Omental fat pad (tissue), 4 donors: ENCODE data around the gene PRMT5. TPM values are rescaled to one million over a fixed set of nuclear protein-coding genes. Genes with fewer than 3 reads are reported as not detected.

Experiments used
- ATAC-seq: fragments of 150-250 bp; one replicate; pipeline ENCODE4 v1.9.1; 2016; ENCODE audit warnings: mild to moderate bottlenecking, moderate library complexity; ENCODE audit not compliant: low FRiP score
- DNase-seq: peaks from one replicate; pipeline ENCODE4 v3.0.0-alpha.2; 2019; ENCODE audit warnings: low spot score
- total RNA-seq, 4 donors: library from RNA; depleted of rRNA; stranded (reverse); fragments of >200 nt; gene quantifications; one replicate each; pipeline ENCODE4 v1.1.0, GENCODE V29; 2016
- TF ChIP-seq, protein P1 (sequence below), 3 donors: fragments of 450-650 bp; IDR thresholded peaks; one replicate each; pipeline ENCODE4 v1.5.1; 2016 to 2017; ENCODE audit warnings: antibody characterized with exemption in 3 of 3, mild to moderate bottlenecking in 3 of 3, moderate library complexity in 2 of 3

PRMT5 gene
- total RNA-seq, 4 donors from 2014 or later = 38.8 to 54.9 (median 49.6) TPM

DNA sequence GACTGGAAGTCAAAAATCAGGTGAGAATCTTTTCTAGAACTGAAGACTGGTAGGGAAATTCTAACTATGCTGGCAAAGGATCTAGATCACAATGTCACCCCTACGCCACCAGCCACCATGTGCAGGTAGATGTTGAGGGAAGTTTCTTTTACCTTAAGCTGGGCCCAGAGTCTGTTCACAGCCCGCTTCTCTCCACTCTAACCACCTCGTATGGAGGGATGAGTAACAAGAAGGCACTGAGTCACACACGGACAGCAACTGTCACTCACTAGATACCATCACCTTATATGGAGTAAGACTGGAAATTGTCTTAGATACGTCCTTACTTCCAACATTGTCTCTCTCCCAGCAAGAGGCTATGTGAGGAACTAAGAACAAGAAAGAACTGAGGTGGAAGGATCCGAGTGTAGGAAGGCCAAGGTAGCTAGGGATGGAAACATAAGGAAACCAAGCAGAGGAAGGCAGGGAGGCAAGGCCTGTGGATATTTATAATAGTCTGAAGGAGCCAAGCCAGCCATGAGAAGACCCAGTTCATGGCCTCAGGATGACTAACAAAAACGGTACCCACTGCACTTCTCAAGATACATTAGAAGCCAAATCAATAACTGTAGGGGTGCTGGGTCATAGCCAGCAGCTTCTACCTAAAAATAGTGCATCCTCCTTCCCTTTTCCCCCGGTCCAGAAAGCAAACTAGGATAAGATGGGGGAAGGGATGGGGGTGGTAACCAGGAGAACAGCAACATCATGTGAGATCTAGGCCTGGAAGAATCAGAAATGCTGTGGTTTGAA lies 30.7 kb downstream of the PRMT5 start:
- DNase-seq (no peak), ATAC-seq (peak; percentile 53)
- TF ChIP-seq, protein P1, sequence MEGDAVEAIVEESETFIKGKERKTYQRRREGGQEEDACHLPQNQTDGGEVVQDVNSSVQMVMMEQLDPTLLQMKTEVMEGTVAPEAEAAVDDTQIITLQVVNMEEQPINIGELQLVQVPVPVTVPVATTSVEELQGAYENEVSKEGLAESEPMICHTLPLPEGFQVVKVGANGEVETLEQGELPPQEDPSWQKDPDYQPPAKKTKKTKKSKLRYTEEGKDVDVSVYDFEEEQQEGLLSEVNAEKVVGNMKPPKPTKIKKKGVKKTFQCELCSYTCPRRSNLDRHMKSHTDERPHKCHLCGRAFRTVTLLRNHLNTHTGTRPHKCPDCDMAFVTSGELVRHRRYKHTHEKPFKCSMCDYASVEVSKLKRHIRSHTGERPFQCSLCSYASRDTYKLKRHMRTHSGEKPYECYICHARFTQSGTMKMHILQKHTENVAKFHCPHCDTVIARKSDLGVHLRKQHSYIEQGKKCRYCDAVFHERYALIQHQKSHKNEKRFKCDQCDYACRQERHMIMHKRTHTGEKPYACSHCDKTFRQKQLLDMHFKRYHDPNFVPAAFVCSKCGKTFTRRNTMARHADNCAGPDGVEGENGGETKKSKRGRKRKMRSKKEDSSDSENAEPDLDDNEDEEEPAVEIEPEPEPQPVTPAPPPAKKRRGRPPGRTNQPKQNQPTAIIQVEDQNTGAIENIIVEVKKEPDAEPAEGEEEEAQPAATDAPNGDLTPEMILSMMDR (IDR thresholded peaks at IDR 0.05) = no peak

- DNase-seq = no peak
- TF ChIP-seq, protein P1 (IDR thresholded peaks at IDR 0.05) = no peak
Measured at GRCh38 chr14:22897357-22897756, 31.8 kb downstream of the PRMT5 start.

DNA sequence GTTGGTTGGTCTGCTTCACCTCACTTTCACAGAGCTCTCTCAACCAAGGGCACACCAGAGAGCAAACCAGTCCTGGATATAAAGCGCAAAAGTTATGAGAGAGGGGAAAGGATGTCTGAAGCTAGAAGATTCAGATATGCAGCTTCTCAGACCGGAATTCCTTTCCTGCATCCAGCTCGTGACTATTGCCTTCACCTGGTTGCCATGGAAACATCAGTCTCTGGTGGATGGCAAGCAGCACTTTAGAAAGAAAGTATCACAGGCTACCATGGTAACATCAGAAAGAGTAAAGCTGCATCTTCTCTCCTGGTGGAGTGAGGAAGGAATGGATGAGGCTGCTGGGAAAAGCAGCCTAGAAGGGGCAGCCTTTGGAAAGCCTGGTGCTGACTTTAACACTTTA lies 32.4 kb downstream of the PRMT5 start:
- TF ChIP-seq, protein P1 (IDR thresholded peaks at IDR 0.05) = no peak
- DNase-seq (no peak), ATAC-seq (no peak)

More at GRCh38 chr14:22897357-22897756, 31.8 kb downstream of the PRMT5 start:
- no peak for ATAC-seq

DNA sequence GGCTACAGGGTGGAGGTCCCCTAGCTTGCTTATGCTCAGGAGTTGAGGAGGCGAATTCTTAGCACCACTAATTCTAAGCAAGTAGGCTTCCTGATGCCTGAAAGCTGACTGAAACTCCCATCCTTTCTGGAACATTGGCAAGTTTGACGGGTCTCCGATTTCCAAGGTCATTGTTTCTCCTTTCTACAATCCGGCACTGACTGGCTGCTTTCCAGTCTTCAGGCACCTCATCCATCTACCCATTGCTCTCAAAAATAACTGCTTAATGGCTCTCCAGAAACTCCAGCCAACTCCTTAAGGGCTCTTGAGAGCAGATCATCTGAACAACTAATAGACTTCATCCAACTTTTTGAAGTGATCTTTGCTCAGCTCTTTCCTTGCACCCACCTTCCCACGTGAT lies 32.8 kb downstream of the PRMT5 start:
- ATAC-seq = no peak
- DNase-seq = no peak
- TF ChIP-seq, protein P1 (IDR thresholded peaks at IDR 0.05) = no peak

- no peak for DNase-seq
- ATAC-seq = no peak
- TF ChIP-seq, protein P1 (IDR thresholded peaks at IDR 0.05) = no peak
Measured at GRCh38 chr14:22895402-22895801, 33.8 kb downstream of the PRMT5 start.

DNA sequence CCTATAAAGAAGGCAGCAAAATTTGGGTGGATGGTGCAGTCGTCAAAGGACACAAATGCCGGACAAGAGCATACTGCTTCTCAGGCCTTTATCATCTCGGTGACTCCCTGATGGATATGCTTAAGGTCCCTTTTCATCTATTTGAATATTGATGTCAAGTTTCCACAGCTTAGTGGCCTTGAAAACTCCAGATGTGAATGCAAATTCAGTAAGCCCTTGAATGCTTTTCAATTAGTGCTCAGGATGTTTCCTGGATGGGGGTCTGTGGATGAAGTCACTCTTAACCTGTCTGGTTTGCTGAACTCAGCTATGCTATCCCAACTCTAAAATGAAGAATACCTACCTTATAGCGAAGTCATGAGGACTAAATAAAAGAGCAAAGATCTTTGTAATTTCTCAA lies 35.5 kb downstream of the PRMT5 start:
- DNase-seq (no peak), ATAC-seq (no peak)
- TF ChIP-seq, protein P1 (IDR thresholded peaks at IDR 0.05) = no peak

GRCh38 chr14:22892488-22892887 lies 36.7 kb downstream of the PRMT5 start:
- TF ChIP-seq, protein P1 (IDR thresholded peaks at IDR 0.05) = no peak
- no peak for DNase-seq
- ATAC-seq = no peak
